Lower leg skin (tissue), 4 donors: ENCODE data around the gene RCCD1. TPM values are rescaled to one million over a fixed set of nuclear protein-coding genes. Genes with fewer than 3 reads are reported as not detected.
"Not testable (repeated sequence)": the region's sequence is repeated elsewhere in the genome, so short reads cannot be mapped to it uniquely, and the experiment has no call there.

Experiments
- DNase-seq, 2 donors: peaks; one replicate each; pipeline ENCODE4 v3.0.0-alpha.2; 2019; ENCODE audit warnings: low spot score in 2 of 2
- H3K4me3 ChIP-seq: fragments of 200-600 bp; sonication (generic); 2 replicates; pipeline ENCODE4 v1.5.1; 2017; ENCODE audit warnings: mild to moderate bottlenecking, low read depth; ENCODE audit not compliant: poor library complexity, severe bottlenecking
- POLR2A ChIP-seq, 2 donors: fragments of 450-650 bp; IDR thresholded peaks; one replicate each; pipeline ENCODE4 v1.6.1; 2016 to 2017; ENCODE audit warnings: antibody characterized with exemption in 2 of 2, mild to moderate bottlenecking in 1 of 2, moderate library complexity in 1 of 2
- WGBS, 2 donors: methylation state at CpG; one replicate each; pipeline ENCODE4 v1.1.5; 2018; 5-methylcytosine and 5-hydroxymethylcytosine counted together
- intact Hi-C: fragments of 100-400 bp; cut with DNase I; formaldehyde crosslinking; loops from one replicate; pipeline ENCODE4 v1.15.0; 2023; ENCODE audit warnings: low total_unique reads
- total RNA-seq, 4 donors: library from RNA; depleted of rRNA; stranded (reverse); fragments of >200 nt; gene quantifications; one replicate each; pipeline ENCODE4 v1.1.0, GENCODE V29; 2016
- TF ChIP-seq, protein P1 (sequence below), 3 donors: fragments of 450-650 bp; IDR thresholded peaks; one replicate each; pipeline ENCODE4 v1.5.1; 2016; ENCODE audit warnings: antibody characterized with exemption in 3 of 3, mild to moderate bottlenecking in 3 of 3, moderate library complexity in 2 of 3

Gene RCCD1
- total RNA-seq, 4 donors from 2014 or later: 11.0 to 24.5 (median 14.1) TPM

DNA sequence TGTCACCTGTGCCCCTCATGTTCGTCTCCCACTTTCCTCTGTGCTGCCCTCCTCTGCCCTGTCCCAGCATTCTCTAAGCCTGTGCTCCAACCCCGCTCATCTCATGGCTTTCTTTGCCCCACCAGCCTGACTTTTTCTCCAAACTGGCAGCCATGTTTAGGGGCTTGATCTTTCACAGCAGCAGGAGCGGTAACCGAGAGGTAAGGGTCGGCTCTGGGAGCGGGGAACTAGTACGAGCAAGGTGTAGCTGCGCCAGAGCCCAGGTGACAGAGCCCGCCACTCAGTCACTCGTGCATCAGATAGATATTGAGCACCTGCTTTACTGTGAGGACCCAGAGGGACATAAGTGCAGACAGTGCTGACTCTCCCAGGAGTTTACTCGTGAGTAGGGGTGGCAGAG is 38.2 kb upstream of the RCCD1 start:
- intact Hi-C loops: no loop called here
- H3K4me3 ChIP-seq: no peak overlapping the region
- TF ChIP-seq POLR2A (IDR thresholded peaks at IDR 0.05): no peak
- TF ChIP-seq, protein P1, sequence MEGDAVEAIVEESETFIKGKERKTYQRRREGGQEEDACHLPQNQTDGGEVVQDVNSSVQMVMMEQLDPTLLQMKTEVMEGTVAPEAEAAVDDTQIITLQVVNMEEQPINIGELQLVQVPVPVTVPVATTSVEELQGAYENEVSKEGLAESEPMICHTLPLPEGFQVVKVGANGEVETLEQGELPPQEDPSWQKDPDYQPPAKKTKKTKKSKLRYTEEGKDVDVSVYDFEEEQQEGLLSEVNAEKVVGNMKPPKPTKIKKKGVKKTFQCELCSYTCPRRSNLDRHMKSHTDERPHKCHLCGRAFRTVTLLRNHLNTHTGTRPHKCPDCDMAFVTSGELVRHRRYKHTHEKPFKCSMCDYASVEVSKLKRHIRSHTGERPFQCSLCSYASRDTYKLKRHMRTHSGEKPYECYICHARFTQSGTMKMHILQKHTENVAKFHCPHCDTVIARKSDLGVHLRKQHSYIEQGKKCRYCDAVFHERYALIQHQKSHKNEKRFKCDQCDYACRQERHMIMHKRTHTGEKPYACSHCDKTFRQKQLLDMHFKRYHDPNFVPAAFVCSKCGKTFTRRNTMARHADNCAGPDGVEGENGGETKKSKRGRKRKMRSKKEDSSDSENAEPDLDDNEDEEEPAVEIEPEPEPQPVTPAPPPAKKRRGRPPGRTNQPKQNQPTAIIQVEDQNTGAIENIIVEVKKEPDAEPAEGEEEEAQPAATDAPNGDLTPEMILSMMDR (IDR thresholded peaks at IDR 0.05): no peak
- 90 to 91% methylated on average over 11 of the region's 11 CpGs for WGBS, 2 donors
- DNase-seq: no peak

DNA sequence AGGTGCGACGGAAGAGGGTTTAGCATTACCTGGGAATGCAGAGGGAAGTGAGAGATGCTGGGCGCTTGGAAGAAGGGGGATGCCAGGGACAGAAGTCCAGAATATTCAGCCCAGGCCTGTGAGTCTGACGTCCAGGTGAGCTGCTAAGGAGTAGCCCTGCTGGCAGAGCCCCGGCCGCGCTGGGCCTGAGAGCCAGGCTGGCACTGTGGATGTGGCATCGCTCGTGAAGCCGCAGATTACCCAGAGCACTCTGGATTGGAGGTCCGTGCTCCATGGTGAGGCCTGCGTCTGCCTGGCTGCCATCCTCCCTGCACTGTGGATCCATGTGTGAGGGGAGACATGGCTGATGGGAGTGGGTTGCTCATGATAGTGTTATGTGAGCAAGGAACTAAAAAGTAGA is 37.1 kb upstream of the RCCD1 start:
- no peak for DNase-seq
- 88% methylated on average over 11 to 12 of the region's 12 CpGs for WGBS, 2 donors
- H3K4me3 ChIP-seq: no peak overlapping the region
- no peak for TF ChIP-seq POLR2A (IDR thresholded peaks at IDR 0.05)
- TF ChIP-seq, protein P1 (IDR thresholded peaks at IDR 0.05): no peak
- intact Hi-C loops: no loop called here

DNA sequence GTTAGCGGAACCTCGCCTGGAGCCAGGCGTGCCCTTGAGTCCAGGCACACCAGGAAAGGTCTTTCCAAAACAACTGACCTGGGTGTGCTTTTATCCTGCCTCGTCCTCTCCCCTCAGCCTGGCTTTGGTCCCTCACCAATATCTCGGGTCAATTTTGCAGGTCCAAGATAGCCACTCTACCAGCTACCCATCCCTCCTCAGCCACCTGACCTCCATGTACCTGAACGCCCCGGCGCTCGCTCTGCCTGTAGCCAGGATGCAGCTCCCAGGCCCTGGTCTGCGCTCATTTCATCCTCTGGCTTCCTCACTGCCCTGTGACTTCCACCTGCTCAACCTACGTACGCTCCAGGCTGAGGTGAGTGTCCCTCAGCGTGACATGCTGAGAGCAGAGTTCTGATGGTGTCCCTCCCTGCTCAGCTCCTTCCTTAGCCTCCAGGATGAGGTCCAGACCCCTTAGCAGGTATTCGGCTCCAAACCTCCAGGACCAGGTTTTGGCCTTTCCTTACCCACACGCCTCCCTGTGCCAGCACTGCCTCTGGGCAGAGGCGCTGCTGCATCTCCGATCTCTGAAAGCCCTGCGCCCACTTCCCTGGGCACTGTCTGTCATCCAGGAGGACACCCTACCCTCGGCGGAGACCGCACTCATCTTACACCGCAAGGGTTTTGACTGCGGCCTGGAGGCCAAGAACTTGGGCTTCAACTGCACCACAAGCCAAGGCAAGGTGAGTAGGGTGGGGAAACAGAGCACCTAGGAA is 36.5 kb upstream of the RCCD1 start:
- 91 to 95% methylated on average over 23 of the region's 23 CpGs for WGBS, 2 donors
- TF ChIP-seq, protein P1 (IDR thresholded peaks at IDR 0.05): no peak
- no peak for TF ChIP-seq POLR2A (IDR thresholded peaks at IDR 0.05)
- no peak overlapping the region for H3K4me3 ChIP-seq
- intact Hi-C loops: no loop called here
- no peak for DNase-seq

DNA sequence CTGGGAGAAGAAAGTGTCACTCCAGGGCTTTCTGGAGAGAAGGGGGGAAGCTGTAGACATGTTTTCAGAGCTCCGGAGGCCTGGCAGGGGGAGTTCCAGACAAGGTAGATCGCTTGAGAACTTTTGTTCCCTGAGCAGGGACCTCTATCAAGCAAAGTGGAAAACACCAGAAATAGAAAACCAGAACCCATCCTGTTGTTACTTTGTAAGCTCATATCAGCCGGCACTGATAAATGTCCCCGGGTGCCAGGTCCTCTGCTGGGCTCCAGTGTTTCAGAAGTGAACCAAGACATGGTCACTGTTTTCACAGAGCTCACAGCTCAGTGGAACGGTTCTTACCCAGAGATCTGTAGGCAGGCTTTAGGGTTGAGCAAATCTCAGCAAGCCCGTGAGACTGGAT is 35.8 kb upstream of the RCCD1 start:
- intact Hi-C loops: no loop called here
- no peak for DNase-seq
- no peak overlapping the region for H3K4me3 ChIP-seq
- TF ChIP-seq POLR2A (IDR thresholded peaks at IDR 0.05): no peak
- TF ChIP-seq, protein P1 (IDR thresholded peaks at IDR 0.05): no peak
- WGBS, 2 donors: 93 to 95% methylated on average over 6 of the region's 6 CpGs

DNA sequence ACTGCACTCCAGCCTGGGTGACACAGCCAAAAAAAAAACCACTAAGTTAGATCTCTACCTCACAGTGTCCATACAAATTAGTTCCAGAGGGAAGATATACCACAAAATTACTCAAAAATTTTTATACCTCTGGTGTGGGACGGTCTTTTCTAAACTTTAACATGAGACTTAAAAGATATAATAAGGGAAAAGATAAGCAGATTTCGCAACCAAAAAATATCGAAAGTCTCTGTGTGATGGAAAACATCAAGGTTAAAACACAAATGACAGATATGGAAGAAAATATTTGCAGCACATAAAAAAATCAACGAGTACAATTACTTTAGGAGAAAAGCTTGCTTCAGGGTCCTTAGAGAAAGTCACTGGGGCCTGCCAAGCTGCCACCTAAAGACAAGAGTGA is 32.8 kb upstream of the RCCD1 start:
- TF ChIP-seq POLR2A (IDR thresholded peaks at IDR 0.05): no peak
- TF ChIP-seq, protein P1 (IDR thresholded peaks at IDR 0.05): no peak
- no peak for DNase-seq
- intact Hi-C loops: no loop called here
- H3K4me3 ChIP-seq: no peak overlapping the region
- 86 to 89% methylated on average over 4 of the region's 4 CpGs for WGBS, 2 donors

DNA sequence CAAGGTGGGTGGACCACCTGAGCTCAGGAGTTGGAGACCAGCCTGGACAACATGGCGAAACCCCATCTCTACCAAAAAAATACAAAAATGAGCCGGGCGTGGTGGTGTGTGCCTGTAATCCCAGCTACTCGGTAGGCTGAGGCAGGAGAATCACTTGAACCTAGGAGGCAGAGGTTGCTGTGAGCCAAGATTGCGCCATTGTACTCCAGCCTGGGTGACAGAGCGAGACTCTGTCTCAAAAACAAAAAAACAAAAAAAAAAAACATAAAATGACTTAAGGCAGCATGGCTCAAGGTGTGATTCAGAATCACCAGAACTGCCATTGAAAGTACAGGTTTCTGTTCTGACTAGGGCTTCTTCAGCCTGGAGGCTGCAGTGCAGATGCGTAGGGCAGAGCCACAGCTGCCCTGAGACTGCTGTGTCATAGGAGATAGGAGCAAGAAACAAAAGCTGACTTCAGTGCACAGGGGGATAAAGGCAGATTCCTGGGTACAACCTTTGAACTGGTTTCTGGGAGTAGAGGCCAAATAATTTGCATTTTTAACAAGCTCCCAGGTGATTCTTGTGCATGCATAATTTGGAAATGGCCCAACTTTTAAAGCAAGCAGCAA is 31.9 kb upstream of the RCCD1 start:
- WGBS, 2 donors: 92% methylated on average over 7 of the region's 7 CpGs
- intact Hi-C loops, DNase-seq, H3K4me3 ChIP-seq: not testable (repeated sequence)
